Mesothelial cell of epicardium (in vitro differentiated cells): ENCODE measurements around the gene SLC27A5. TPM values are rescaled to one million over a fixed set of nuclear protein-coding genes. Genes with fewer than 3 reads are reported as not detected.

Experiments used
- DNase-seq, 2 experiments: peaks; one replicate each; pipeline ENCODE4 v3.0.0; 2021; ENCODE audit warnings: low spot score in 2 of 2; ENCODE audit not compliant: unreplicated experiment in 2 of 2
- H3K27ac Mint-ChIP-seq: 2 replicates; pipeline ENCODE4 v1.8.0; 2021; ENCODE audit warnings: mixed read lengths
- H3K27me3 Mint-ChIP-seq: 2 replicates; pipeline ENCODE4 v1.8.0; 2021; ENCODE audit warnings: low read depth, mixed read lengths
- H3K36me3 Mint-ChIP-seq: 2 replicates; pipeline ENCODE4 v1.8.0; 2021; ENCODE audit warnings: mixed read lengths
- H3K4me1 Mint-ChIP-seq: 2 replicates; pipeline ENCODE4 v1.8.0; 2021; ENCODE audit warnings: mixed read lengths
- H3K4me3 Mint-ChIP-seq: 2 replicates; pipeline ENCODE4 v1.8.0; 2021; ENCODE audit warnings: mild to moderate bottlenecking, moderate library complexity, mixed read lengths
- H3K9me3 Mint-ChIP-seq: 2 replicates; pipeline ENCODE4 v1.8.0; 2021; ENCODE audit warnings: mixed read lengths
- total RNA-seq: library from RNA; stranded (reverse); gene quantifications from 3 replicates; pipeline ENCODE4 v1.2.1, GENCODE V29; 2021
- TF ChIP-seq, protein P1 (sequence below): fragments of 200-600 bp; sonication (generic); IDR thresholded peaks from one replicate; pipeline ENCODE4 v1.5.0; 2021; ENCODE audit warnings: antibody characterized with exemption; ENCODE audit not compliant: unreplicated experiment

Gene SLC27A5, protein sequence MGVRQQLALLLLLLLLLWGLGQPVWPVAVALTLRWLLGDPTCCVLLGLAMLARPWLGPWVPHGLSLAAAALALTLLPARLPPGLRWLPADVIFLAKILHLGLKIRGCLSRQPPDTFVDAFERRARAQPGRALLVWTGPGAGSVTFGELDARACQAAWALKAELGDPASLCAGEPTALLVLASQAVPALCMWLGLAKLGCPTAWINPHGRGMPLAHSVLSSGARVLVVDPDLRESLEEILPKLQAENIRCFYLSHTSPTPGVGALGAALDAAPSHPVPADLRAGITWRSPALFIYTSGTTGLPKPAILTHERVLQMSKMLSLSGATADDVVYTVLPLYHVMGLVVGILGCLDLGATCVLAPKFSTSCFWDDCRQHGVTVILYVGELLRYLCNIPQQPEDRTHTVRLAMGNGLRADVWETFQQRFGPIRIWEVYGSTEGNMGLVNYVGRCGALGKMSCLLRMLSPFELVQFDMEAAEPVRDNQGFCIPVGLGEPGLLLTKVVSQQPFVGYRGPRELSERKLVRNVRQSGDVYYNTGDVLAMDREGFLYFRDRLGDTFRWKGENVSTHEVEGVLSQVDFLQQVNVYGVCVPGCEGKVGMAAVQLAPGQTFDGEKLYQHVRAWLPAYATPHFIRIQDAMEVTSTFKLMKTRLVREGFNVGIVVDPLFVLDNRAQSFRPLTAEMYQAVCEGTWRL
- 12.5 to 14.2 TPM (median 14.2 TPM) in 3 replicates for total RNA-seq

DNA sequence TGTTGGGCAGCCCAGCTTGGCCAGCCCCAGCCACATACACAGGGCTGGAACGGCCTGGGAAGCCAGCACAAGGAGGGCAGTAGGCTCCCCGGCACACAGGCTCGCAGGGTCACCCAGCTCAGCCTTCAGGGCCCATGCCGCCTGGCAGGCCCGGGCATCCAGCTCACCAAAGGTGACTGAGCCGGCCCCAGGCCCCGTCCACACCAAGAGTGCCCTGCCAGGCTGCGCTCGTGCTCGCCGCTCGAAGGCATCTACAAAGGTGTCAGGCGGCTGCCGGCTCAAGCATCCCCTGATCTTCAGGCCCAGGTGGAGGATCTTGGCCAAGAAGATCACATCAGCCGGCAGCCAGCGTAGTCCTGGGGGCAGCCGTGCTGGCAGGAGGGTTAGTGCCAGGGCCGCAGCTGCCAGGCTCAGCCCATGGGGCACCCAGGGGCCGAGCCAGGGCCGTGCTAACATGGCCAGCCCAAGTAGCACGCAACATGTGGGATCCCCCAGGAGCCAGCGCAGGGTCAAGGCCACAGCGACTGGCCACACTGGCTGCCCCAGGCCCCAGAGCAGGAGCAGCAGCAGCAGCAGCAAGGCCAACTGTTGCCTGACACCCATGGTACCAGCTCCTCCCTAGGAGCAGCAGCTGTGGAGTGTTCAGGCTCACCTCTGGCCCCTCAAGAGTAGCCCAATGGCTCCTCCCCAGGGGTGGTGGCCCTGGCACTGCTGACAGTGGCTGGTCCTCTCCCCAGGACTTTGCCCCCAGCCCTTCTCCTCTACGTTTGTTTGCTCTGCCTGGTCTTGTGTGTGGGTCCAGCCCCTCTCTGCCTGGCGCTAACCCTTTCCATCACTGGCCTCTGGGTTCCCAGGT lies at the start of gene SLC27A5:
Gene SLC27A5, minus strand, starts transcription at position 640 of the 856 bp plus-strand sequence. Its CDS starts 37 bp downstream, at position 603.
- DNase-seq: no peak
- Mint-ChIP-seq H3K4me1 (peaks cover 18% of the 10 kb centered on the region), H3K36me3 (peaks cover 7% of the 10 kb centered on the region), H3K27ac (no peak within 1 kb of the TSS), H3K27me3 (no peaks in the 10 kb centered on the region), H3K4me3 (no peak within 1 kb of the TSS), H3K9me3 (peaks cover 9% of the 10 kb centered on the region)
- TF ChIP-seq, protein P1, sequence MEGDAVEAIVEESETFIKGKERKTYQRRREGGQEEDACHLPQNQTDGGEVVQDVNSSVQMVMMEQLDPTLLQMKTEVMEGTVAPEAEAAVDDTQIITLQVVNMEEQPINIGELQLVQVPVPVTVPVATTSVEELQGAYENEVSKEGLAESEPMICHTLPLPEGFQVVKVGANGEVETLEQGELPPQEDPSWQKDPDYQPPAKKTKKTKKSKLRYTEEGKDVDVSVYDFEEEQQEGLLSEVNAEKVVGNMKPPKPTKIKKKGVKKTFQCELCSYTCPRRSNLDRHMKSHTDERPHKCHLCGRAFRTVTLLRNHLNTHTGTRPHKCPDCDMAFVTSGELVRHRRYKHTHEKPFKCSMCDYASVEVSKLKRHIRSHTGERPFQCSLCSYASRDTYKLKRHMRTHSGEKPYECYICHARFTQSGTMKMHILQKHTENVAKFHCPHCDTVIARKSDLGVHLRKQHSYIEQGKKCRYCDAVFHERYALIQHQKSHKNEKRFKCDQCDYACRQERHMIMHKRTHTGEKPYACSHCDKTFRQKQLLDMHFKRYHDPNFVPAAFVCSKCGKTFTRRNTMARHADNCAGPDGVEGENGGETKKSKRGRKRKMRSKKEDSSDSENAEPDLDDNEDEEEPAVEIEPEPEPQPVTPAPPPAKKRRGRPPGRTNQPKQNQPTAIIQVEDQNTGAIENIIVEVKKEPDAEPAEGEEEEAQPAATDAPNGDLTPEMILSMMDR: no peak

DNA sequence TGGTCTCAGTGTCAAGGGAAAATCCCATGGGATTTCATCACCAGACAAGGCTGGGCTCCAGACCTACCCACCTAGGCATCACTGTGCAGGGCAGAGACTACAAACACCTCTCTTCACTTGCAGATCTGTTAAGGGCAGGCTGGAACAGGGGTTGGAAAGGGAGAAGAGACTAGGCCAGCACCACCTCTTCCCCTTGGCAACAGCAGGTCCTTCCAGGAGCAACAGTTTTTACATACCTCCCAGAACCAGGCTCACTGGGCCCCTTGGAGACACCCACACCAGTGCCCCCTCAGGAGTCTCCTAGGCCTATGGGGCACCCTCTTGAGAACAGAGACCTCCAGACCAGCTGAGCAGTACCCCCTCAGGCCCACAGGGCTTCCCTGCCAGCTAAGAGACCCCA lies 49.1 kb upstream of the SLC27A5 start:
- TF ChIP-seq, protein P1: no peak
- H3K27me3 Mint-ChIP-seq: no peaks in the 10 kb centered on the region
- H3K9me3 Mint-ChIP-seq: no peaks in the 10 kb centered on the region
- no peak for DNase-seq
- H3K27ac Mint-ChIP-seq: no peak overlapping the region
- H3K4me1 Mint-ChIP-seq: peaks cover 36% of the 10 kb centered on the region
- H3K4me3 Mint-ChIP-seq: no peak overlapping the region
- peaks cover 7% of the 10 kb centered on the region for H3K36me3 Mint-ChIP-seq

DNA sequence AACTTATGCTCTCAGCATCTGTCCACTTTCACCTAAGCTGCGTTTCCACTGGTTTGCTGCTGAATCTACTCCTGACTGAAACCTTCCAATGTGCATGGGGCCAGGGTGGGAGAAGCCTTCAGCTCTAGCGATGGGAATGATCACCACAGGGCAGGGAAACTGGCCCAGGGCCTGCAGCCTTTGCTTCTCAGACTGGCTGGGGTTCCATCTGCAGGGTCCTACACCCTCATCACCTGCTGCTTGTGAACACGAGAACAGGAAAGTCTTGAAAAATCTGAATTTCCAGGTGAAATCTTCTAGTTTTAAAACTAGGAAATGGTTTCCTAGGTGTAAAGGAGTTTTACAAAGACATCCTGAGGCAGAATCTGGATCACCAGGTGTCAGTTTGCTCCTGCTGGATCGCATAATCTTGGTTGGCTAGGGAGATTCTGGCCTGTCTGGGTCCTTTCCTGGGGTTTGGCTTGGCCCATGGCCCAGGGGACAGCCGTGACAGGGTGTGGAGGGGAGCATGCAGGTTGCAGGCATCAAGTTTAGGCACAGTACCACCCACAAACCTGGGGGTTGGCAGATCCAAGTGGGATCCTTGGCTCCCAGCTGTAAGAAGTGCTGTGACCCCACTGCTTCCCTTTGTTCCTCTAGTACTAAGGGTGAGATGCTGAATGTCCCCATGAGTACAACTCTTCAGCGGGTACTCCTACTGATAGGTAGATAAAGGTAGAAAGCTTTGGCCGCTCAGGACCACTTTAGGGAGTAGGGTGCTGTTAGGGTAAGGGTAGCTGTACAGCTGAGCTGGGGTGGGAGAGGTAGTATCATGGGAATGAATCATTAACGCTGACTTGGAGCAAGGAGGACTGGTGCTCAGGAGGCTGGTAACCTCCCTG lies 48.5 kb upstream of the SLC27A5 start:
- Mint-ChIP-seq H3K27ac (peak overlapping the region; percentile 100), H3K36me3 (peaks cover 10% of the 10 kb centered on the region), H3K4me1 (peaks cover 39% of the 10 kb centered on the region), H3K9me3 (no peaks in the 10 kb centered on the region), H3K27me3 (no peaks in the 10 kb centered on the region), H3K4me3 (peak overlapping the region; percentile 96)
- TF ChIP-seq, protein P1: no peak
- no peak for DNase-seq

DNA sequence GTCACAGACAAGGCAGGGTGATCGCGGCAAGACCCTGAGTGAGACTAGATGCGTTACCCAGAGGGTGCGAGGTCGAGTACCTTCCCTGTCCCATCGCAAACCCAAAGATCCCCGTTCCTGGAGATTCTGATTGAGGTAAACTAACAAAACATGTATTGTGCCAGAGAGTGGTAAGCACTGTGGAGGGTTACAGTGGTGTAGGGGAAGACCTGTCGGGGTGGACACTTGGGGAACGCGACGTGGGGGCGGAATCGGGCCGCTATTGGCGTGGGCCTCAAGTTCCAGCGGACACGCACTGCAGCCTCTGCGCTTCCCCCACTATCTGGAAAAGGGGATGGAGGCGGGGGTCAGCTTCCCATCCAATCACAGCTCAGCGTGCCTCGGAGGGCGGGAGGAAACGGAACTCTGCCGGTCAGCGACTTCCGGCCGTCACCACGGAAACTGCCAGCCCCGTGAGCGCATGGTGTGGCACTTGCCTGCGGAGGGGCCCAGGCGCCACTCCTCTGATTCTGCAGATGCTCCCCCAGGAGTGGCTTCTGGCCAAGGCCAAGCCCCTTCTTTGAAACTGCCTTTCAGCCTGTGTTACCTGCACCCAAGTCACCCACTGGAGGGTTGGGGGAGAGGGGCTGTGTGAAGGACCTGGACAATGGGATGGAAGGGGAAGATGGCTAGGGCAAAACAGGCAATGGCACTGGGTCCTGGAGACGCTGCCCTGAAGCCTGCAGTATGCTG lies 47.6 kb upstream of the SLC27A5 start:
- peaks cover 44% of the 10 kb centered on the region for H3K4me1 Mint-ChIP-seq

More for the DNA sequence above, 47.6 kb upstream of the SLC27A5 start:
- peak overlapping the region; percentile 100 for H3K27ac Mint-ChIP-seq
- TF ChIP-seq, protein P1: no peak
- peaks cover 11% of the 10 kb centered on the region for H3K36me3 Mint-ChIP-seq
- peak overlapping the region; percentile 96 for H3K4me3 Mint-ChIP-seq
- DNase-seq: peak; percentile 64 to 85
- no peaks in the 10 kb centered on the region for H3K27me3 Mint-ChIP-seq
- no peaks in the 10 kb centered on the region for H3K9me3 Mint-ChIP-seq
